Natural killer cell (primary cell): ENCODE measurements around the gene CDH23. TPM values are rescaled to one million over a fixed set of nuclear protein-coding genes. Genes with fewer than 3 reads are reported as not detected.

Experiments
- ATAC-seq, 3 donors: fragments of 150-1000 bp in 2 of 3; fragments of 200-7000 bp in 1 of 3; cut with Tn5 transposase; 1 replicate in 1 of 3; 2 replicates in 2 of 3; pipeline ENCODE4 v1.10.0; 2021; ENCODE audit warnings: mild to moderate bottlenecking in 2 of 3, moderate library complexity in 2 of 3
- DNase-seq, 2 donors: peaks; one replicate each; pipeline versions ENCODE4 v3.0.0 to v3.0.0-alpha.2; 2013 to 2021; ENCODE audit warnings: mixed read lengths in 1 of 2
- H3K27ac ChIP-seq: one replicate; pipeline ENCODE4 v1.5.1; 2013; ENCODE audit warnings: mild to moderate bottlenecking, low read length
- H3K27me3 ChIP-seq: one replicate; pipeline ENCODE4 v1.6.1; 2013; ENCODE audit warnings: low read length; ENCODE audit not compliant: control insufficient read depth, insufficient read depth
- H3K36me3 ChIP-seq: one replicate; pipeline ENCODE4 v1.6.1; 2013; ENCODE audit warnings: low read length; ENCODE audit not compliant: control insufficient read depth, insufficient read depth
- H3K4me1 ChIP-seq: one replicate; pipeline ENCODE4 v1.6.1; 2013; ENCODE audit warnings: low read length; ENCODE audit not compliant: control insufficient read depth, insufficient read depth
- H3K4me3 ChIP-seq: one replicate; pipeline ENCODE4 v1.5.1; 2013; ENCODE audit warnings: low read length
- H3K9me3 ChIP-seq: one replicate; pipeline ENCODE4 v1.6.1; 2013; ENCODE audit warnings: low read length; ENCODE audit not compliant: control insufficient read depth, insufficient read depth
- H3K27ac Mint-ChIP-seq, 2 donors: one replicate each; pipeline ENCODE4 v1.8.0; 2022; ENCODE audit warnings: mild to moderate bottlenecking in 2 of 2, mixed read lengths in 2 of 2, moderate library complexity in 1 of 2
- H3K27me3 Mint-ChIP-seq, 2 donors: one replicate each; pipeline ENCODE4 v1.8.0; 2022; ENCODE audit warnings: low read depth in 2 of 2, mixed read lengths in 2 of 2
- H3K36me3 Mint-ChIP-seq: one replicate; pipeline ENCODE4 v1.8.0; 2022; ENCODE audit warnings: mixed read lengths
- H3K4me1 Mint-ChIP-seq, 2 donors: one replicate each; pipeline ENCODE4 v1.8.0; 2022; ENCODE audit warnings: mixed read lengths in 2 of 2
- H3K4me3 Mint-ChIP-seq: one replicate; pipeline ENCODE4 v1.8.0; 2022; ENCODE audit warnings: mild to moderate bottlenecking, moderate library complexity, mixed read lengths
- H3K9me3 Mint-ChIP-seq, 2 donors: one replicate each; pipeline ENCODE4 v1.8.0; 2022; ENCODE audit warnings: mixed read lengths in 2 of 2
- WGBS: methylation state at CpG from one replicate; pipeline ENCODE4 v1.1.7; 2013; ENCODE audit warnings: missing lambda C conversion rate; ENCODE audit not compliant: insufficient coverage; 5-methylcytosine and 5-hydroxymethylcytosine counted together
- intact Hi-C: fragments of 100-400 bp; cut with micrococcal nuclease; formaldehyde crosslinking; loops from one replicate; pipeline ENCODE4 v1.14.2; 2022
- total RNA-seq, 4 donors: library from RNA; stranded (reverse); fragments of 120-200 nt in 1 of 4; gene quantifications; one replicate each; pipeline versions ENCODE4 v1.2.3 to v1.2.4, GENCODE V29; 2013 to 2022
- TF ChIP-seq, protein P1 (sequence below): fragments of 200-600 bp; IDR thresholded peaks from one replicate; pipeline ENCODE4 v1.8.0; 2022; ENCODE audit warnings: antibody characterized with exemption

Gene CDH23
- total RNA-seq, 3 donors from 2014 or later (not counting 1 experiment from before 2014, with no cell fraction given) = 1.2 to 6.0 (median 4.3) TPM

DNA sequence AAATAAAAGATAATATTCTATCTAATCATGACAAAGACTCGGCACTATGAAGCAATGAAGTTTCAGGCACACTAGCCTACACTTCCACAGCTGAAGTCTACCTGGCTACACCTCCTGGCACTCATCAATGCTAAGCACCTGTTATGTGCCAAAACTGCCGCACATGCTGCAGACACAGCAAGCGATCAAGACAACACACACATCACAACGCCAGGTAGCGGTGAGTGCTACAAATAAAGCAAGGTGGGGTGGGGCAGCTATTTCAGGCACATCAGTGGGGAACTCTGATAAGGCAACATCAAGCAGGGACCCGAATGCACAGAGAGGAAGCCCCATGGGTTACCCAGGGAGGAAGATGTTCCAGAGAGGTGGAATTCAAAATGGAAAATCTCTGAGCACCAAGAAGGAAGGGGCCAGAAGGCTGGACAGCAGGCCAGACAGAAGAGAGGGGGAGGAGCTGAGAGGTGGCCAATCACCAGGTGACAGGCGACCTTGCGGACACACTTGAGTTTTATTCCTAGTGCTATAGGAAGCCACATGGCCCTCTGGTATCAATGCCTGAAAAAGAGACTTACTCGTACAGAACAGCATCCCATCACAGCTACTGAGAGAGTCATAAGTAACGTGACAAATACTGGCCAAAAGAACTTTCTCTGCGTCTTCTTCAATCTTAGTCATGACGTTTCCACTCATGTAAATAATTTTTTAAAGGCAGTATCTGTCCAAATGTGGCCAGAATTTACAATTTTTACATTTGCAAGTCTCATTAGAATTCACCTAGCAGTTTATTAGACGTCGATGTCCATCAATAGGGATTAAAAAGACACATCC, 446.4 kb downstream of the CDH23 start:
- Mint-ChIP-seq H3K4me3 (peak overlapping the region; percentile 25), H3K36me3 (no peaks in the 10 kb centered on the region), H3K9me3 (no peaks in the 10 kb centered on the region), H3K27ac (peak overlapping the region; percentile 57 to 68), H3K4me1 (peaks cover 69 to 80% of the 10 kb centered on the region in 2 donors), H3K27me3 (no peaks in the 10 kb centered on the region)
- 92% methylated on average over 12 of the region's 14 CpGs for WGBS
- Histone ChIP-seq H3K27me3 (no peaks in the 10 kb centered on the region), H3K36me3 (no peaks in the 10 kb centered on the region), H3K4me3 (no peak overlapping the region), H3K4me1 (peaks cover 37% of the 10 kb centered on the region), H3K9me3 (no peaks in the 10 kb centered on the region), H3K27ac (no peak overlapping the region)
- DNase-seq (no peak), ATAC-seq (no peak)
- TF ChIP-seq, protein P1, sequence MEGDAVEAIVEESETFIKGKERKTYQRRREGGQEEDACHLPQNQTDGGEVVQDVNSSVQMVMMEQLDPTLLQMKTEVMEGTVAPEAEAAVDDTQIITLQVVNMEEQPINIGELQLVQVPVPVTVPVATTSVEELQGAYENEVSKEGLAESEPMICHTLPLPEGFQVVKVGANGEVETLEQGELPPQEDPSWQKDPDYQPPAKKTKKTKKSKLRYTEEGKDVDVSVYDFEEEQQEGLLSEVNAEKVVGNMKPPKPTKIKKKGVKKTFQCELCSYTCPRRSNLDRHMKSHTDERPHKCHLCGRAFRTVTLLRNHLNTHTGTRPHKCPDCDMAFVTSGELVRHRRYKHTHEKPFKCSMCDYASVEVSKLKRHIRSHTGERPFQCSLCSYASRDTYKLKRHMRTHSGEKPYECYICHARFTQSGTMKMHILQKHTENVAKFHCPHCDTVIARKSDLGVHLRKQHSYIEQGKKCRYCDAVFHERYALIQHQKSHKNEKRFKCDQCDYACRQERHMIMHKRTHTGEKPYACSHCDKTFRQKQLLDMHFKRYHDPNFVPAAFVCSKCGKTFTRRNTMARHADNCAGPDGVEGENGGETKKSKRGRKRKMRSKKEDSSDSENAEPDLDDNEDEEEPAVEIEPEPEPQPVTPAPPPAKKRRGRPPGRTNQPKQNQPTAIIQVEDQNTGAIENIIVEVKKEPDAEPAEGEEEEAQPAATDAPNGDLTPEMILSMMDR = no peak
- intact Hi-C loops = no loop called here

DNA sequence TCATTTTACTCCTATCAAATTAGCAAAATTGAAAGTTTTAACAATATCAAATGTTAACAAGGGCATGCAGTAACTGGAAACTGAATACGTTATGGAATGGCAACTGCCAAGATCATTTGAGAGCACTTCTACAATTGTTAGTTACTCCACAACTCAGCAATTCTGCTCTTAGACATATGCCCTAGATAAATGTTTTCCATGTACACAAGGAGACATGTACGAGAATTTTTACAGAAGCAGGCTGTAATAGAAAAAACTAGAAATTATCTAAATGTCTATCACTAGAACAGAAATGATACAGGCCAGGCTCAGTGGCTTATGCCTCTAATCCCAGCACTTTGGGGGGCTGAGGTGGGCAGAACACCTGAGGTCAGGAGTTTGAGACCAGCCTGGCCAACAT, 447.4 kb downstream of the CDH23 start:
- H3K27ac Mint-ChIP-seq = peak overlapping the region; percentile 57 to 63
- no peaks in the 10 kb centered on the region for H3K27me3 Mint-ChIP-seq

GRCh38 chr10:71844695-71845094, 448.0 kb downstream of the CDH23 start:
- intact Hi-C loops = no loop called here
- Histone ChIP-seq H3K36me3 (no peaks in the 10 kb centered on the region), H3K27ac (no peak overlapping the region), H3K4me3 (no peak overlapping the region), H3K27me3 (no peaks in the 10 kb centered on the region), H3K4me1 (peaks cover 35% of the 10 kb centered on the region), H3K9me3 (no peaks in the 10 kb centered on the region)
- WGBS = 0% methylated on average over 1 of the region's 2 CpGs
- peak in 2 of 3 donors; percentile 26 to 59 for ATAC-seq
- H3K27me3 Mint-ChIP-seq = no peaks in the 10 kb centered on the region
- DNase-seq = no peak
- H3K9me3 Mint-ChIP-seq = no peaks in the 10 kb centered on the region
- H3K4me1 Mint-ChIP-seq = peaks cover 76 to 81% of the 10 kb centered on the region in 2 donors
- TF ChIP-seq, protein P1 = no peak
- no peaks in the 10 kb centered on the region for H3K36me3 Mint-ChIP-seq
- peak overlapping the region; percentile 52 to 63 for H3K27ac Mint-ChIP-seq
- H3K4me3 Mint-ChIP-seq = peak overlapping the region; percentile 22

More for the DNA sequence above, 447.4 kb downstream of the CDH23 start:
- Histone ChIP-seq H3K4me3 (no peak overlapping the region), H3K9me3 (no peaks in the 10 kb centered on the region), H3K27me3 (no peaks in the 10 kb centered on the region), H3K27ac (no peak overlapping the region), H3K4me1 (peaks cover 30% of the 10 kb centered on the region), H3K36me3 (no peaks in the 10 kb centered on the region)
- ATAC-seq = no peak
- Mint-ChIP-seq H3K4me1 (peaks cover 70 to 80% of the 10 kb centered on the region in 2 donors), H3K9me3 (no peaks in the 10 kb centered on the region), H3K4me3 (peak overlapping the region; percentile 22), H3K36me3 (no peaks in the 10 kb centered on the region)
- TF ChIP-seq, protein P1 = no peak
- intact Hi-C loops = no loop called here
- DNase-seq = no peak
- 71% methylated on average over 1 of the region's 2 CpGs for WGBS
